Karpas-422 (cell line): ENCODE measurements around the gene NLRP3. TPM values are rescaled to one million over a fixed set of nuclear protein-coding genes. Genes with fewer than 3 reads are reported as not detected.
A peak's percentile ranks its signal among the peaks of the same experiment; 100 is the strongest.
"Not testable (repeated sequence)": the region's sequence is repeated elsewhere in the genome, so short reads cannot be mapped to it uniquely, and the experiment has no call there.

ENCODE experiments used
- DNase-seq: peaks from one replicate; pipeline ENCODE4 v3.0.0-alpha.2; 2015
- H2AFZ ChIP-seq: fragments of 200-600 bp; sonication (generic); 2 replicates; pipeline ENCODE4 v1.6.1; 2014; ENCODE audit warnings: antibody characterized with exemption, low read length, mixed read lengths
- H3K27ac ChIP-seq: fragments of 200-600 bp; sonication (generic); 2 replicates; pipeline ENCODE4 v1.5.1; 2014; ENCODE audit warnings: mild to moderate bottlenecking, low read length, moderate library complexity
- H3K27me3 ChIP-seq: fragments of 200-600 bp; sonication (generic); 2 replicates; pipeline ENCODE4 v1.6.1; 2014; ENCODE audit warnings: low read length, mixed read lengths
- H3K36me3 ChIP-seq: fragments of 200-600 bp; sonication (generic); 2 replicates; pipeline ENCODE4 v1.6.1; 2014; ENCODE audit warnings: low read length, mixed read lengths; ENCODE audit not compliant: insufficient read depth
- H3K4me1 ChIP-seq: fragments of 200-600 bp; sonication (generic); 2 replicates; pipeline ENCODE4 v1.6.1; 2014; ENCODE audit warnings: mild to moderate bottlenecking, low read length, mixed read lengths
- H3K4me2 ChIP-seq: fragments of 200-600 bp; sonication (generic); 2 replicates; pipeline ENCODE4 v1.6.1; 2014; ENCODE audit warnings: low read length, low read depth, mild to moderate bottlenecking; ENCODE audit not compliant: poor library complexity, severe bottlenecking
- H3K4me3 ChIP-seq: fragments of 200-600 bp; sonication (generic); 2 replicates; pipeline ENCODE4 v1.5.1; 2014; ENCODE audit warnings: mild to moderate bottlenecking, antibody characterized with exemption, low read length, mixed read lengths
- H3K79me2 ChIP-seq: fragments of 200-600 bp; sonication (generic); 2 replicates; pipeline ENCODE4 v1.6.1; 2014; ENCODE audit warnings: mild to moderate bottlenecking, low read length, mixed read lengths
- H3K9ac ChIP-seq: fragments of 200-600 bp; sonication (generic); 2 replicates; pipeline ENCODE4 v1.6.0; 2014; ENCODE audit warnings: low read length
- H3K9me2 ChIP-seq: fragments of 200-600 bp; sonication (generic), shearing (Covaris generic); replicated peaks from 2 replicates; pipeline ENCODE4 v1.6.0; 2014; ENCODE audit warnings: mild to moderate bottlenecking, low read length, moderate library complexity; ENCODE audit not compliant: insufficient read depth
- H3K9me3 ChIP-seq: fragments of 300-700, 200-600 bp; sonication (generic); 2 replicates; pipeline ENCODE4 v1.6.1; 2014; ENCODE audit warnings: low read length, mixed read lengths
- H4K20me1 ChIP-seq: fragments of 200-600 bp; sonication (generic); 2 replicates; pipeline ENCODE4 v1.6.1; 2014; ENCODE audit warnings: mild to moderate bottlenecking, antibody characterized with exemption, low read length, low read depth; ENCODE audit not compliant: insufficient read depth
- total RNA-seq: library from RNA; depleted of rRNA; stranded (reverse); fragments of >200 nt; shearing (Covaris generic); gene quantifications from 2 replicates; pipeline ENCODE4 v1.2.3, GENCODE V29; 2014; ENCODE audit warnings: low replicate concordance

Gene NLRP3
- total RNA-seq, 1 experiment from 2014 or later: not detected

GRCh38 chr1:247373721-247374141 lies 42.2 kb upstream of the NLRP3 start:
- no peaks in the 10 kb centered on the region for H3K27me3 ChIP-seq
- H2AFZ ChIP-seq: no peak overlapping the region
- H3K9ac ChIP-seq: no peak overlapping the region
- no peaks in the 10 kb centered on the region for H3K79me2 ChIP-seq
- H3K4me2 ChIP-seq: no peak overlapping the region
- no peak overlapping the region for H3K27ac ChIP-seq
- H3K9me2 ChIP-seq: no peaks in the 10 kb centered on the region
- H3K4me3 ChIP-seq: no peak overlapping the region
- H3K9me3 ChIP-seq: no peaks in the 10 kb centered on the region
- no peaks in the 10 kb centered on the region for H4K20me1 ChIP-seq
- peak; percentile 53 for DNase-seq
- H3K4me1 ChIP-seq: no peaks in the 10 kb centered on the region
- H3K36me3 ChIP-seq: no peaks in the 10 kb centered on the region

- not testable (repeated sequence) for H3K9me2 ChIP-seq, H3K27me3 ChIP-seq, H3K9me3 ChIP-seq, H3K4me1 ChIP-seq, DNase-seq, H3K36me3 ChIP-seq, H3K27ac ChIP-seq, H3K9ac ChIP-seq, H4K20me1 ChIP-seq, H3K79me2 ChIP-seq, H3K4me3 ChIP-seq, H3K4me2 ChIP-seq, H2AFZ ChIP-seq
Observed at GRCh38 chr1:247374651-247375334, 41.2 kb upstream of the NLRP3 start.

- H3K9ac ChIP-seq: no peak overlapping the region
- H3K79me2 ChIP-seq: no peaks in the 10 kb centered on the region
- H3K4me3 ChIP-seq: no peak overlapping the region
- no peak for DNase-seq
- H3K27ac ChIP-seq: no peak overlapping the region
- H3K4me1 ChIP-seq: no peaks in the 10 kb centered on the region
- H4K20me1 ChIP-seq: no peaks in the 10 kb centered on the region
- no peak overlapping the region for H3K4me2 ChIP-seq
- no peaks in the 10 kb centered on the region for H3K9me3 ChIP-seq
- H3K36me3 ChIP-seq: no peaks in the 10 kb centered on the region
- H3K27me3 ChIP-seq: no peaks in the 10 kb centered on the region
- H2AFZ ChIP-seq: no peak overlapping the region
- no peaks in the 10 kb centered on the region for H3K9me2 ChIP-seq
Observed at GRCh38 chr1:247375747-247376146, 40.2 kb upstream of the NLRP3 start.

GRCh38 chr1:247376659-247377058 lies 39.3 kb upstream of the NLRP3 start:
- no peaks in the 10 kb centered on the region for H3K79me2 ChIP-seq
- DNase-seq: no peak
- H3K9me3 ChIP-seq: no peaks in the 10 kb centered on the region
- no peak overlapping the region for H2AFZ ChIP-seq
- no peak overlapping the region for H3K9ac ChIP-seq
- no peaks in the 10 kb centered on the region for H3K27me3 ChIP-seq
- H3K4me3 ChIP-seq: no peak overlapping the region
- no peak overlapping the region for H3K27ac ChIP-seq
- H4K20me1 ChIP-seq: no peaks in the 10 kb centered on the region
- no peak overlapping the region for H3K4me2 ChIP-seq
- H3K36me3 ChIP-seq: no peaks in the 10 kb centered on the region
- no peaks in the 10 kb centered on the region for H3K4me1 ChIP-seq
- no peaks in the 10 kb centered on the region for H3K9me2 ChIP-seq

GRCh38 chr1:247377656-247378055 lies 38.3 kb upstream of the NLRP3 start:
- H3K4me1 ChIP-seq, H3K27ac ChIP-seq, H3K36me3 ChIP-seq, H3K9me3 ChIP-seq, DNase-seq, H3K9ac ChIP-seq, H4K20me1 ChIP-seq, H3K9me2 ChIP-seq, H2AFZ ChIP-seq, H3K4me3 ChIP-seq, H3K79me2 ChIP-seq, H3K4me2 ChIP-seq, H3K27me3 ChIP-seq: not testable (repeated sequence)

- H3K79me2 ChIP-seq: no peaks in the 10 kb centered on the region
- no peaks in the 10 kb centered on the region for H4K20me1 ChIP-seq
- no peak overlapping the region for H3K4me2 ChIP-seq
- H3K27me3 ChIP-seq: no peaks in the 10 kb centered on the region
- no peak for DNase-seq
- H3K9ac ChIP-seq: no peak overlapping the region
- no peaks in the 10 kb centered on the region for H3K9me3 ChIP-seq
- H3K4me3 ChIP-seq: no peak overlapping the region
- H3K36me3 ChIP-seq: no peaks in the 10 kb centered on the region
- no peaks in the 10 kb centered on the region for H3K4me1 ChIP-seq
- H3K27ac ChIP-seq: no peak overlapping the region
- H2AFZ ChIP-seq: no peak overlapping the region
- no peaks in the 10 kb centered on the region for H3K9me2 ChIP-seq
Observed at GRCh38 chr1:247378334-247379073, 37.5 kb upstream of the NLRP3 start.

- H3K9me2 ChIP-seq: no peaks in the 10 kb centered on the region
- H3K36me3 ChIP-seq: no peaks in the 10 kb centered on the region
- no peak overlapping the region for H2AFZ ChIP-seq
- H3K9me3 ChIP-seq: no peaks in the 10 kb centered on the region
- no peak for DNase-seq
- H3K4me2 ChIP-seq: no peak overlapping the region
- H3K27ac ChIP-seq: no peak overlapping the region
- no peaks in the 10 kb centered on the region for H3K27me3 ChIP-seq
- H3K9ac ChIP-seq: no peak overlapping the region
- H3K4me3 ChIP-seq: no peak overlapping the region
- H4K20me1 ChIP-seq: no peaks in the 10 kb centered on the region
- no peaks in the 10 kb centered on the region for H3K79me2 ChIP-seq
- H3K4me1 ChIP-seq: peaks cover 7% of the 10 kb centered on the region
Observed at GRCh38 chr1:247385283-247385682, 30.7 kb upstream of the NLRP3 start.

GRCh38 chr1:247386217-247386616 lies 29.8 kb upstream of the NLRP3 start:
- Histone ChIP-seq H3K9ac (no peak overlapping the region), H3K4me3 (no peak overlapping the region), H4K20me1 (no peaks in the 10 kb centered on the region), H2AFZ (no peak overlapping the region), H3K4me1 (peaks cover 12% of the 10 kb centered on the region), H3K9me3 (no peaks in the 10 kb centered on the region), H3K4me2 (no peak overlapping the region), H3K79me2 (no peaks in the 10 kb centered on the region), H3K27me3 (no peaks in the 10 kb centered on the region), H3K9me2 (no peaks in the 10 kb centered on the region), H3K27ac (no peak overlapping the region), H3K36me3 (no peaks in the 10 kb centered on the region)
- DNase-seq: no peak
